RWPE2 (cell line): ENCODE measurements around the gene GMPR2.
A peak's percentile ranks its signal among the peaks of the same experiment; 100 is the strongest.

Source experiments
- ATAC-seq: fragments of 200-7000 bp; cut with Tn5 transposase; 3 replicates; pipeline ENCODE4 v1.9.1; 2021; ENCODE audit warnings: low read depth
- DNase-seq: peaks from one replicate; pipeline ENCODE4 v3.0.0-alpha.2; 2020; ENCODE audit warnings: low spot score
- H3K27ac ChIP-seq: fragments of 450-650 bp; 2 replicates; pipeline ENCODE4 v1.5.1; 2017; ENCODE audit warnings: mild to moderate bottlenecking; ENCODE audit not compliant: poor library complexity, severe bottlenecking
- H3K27me3 ChIP-seq: fragments of 250-450 bp; sonication (Bioruptor Pico); 2 replicates; pipeline ENCODE4 v1.5.1; 2021; ENCODE audit warnings: mild to moderate bottlenecking, moderate library complexity; ENCODE audit not compliant: insufficient read depth, poor library complexity, severe bottlenecking
- H3K36me3 ChIP-seq: fragments of 250-450 bp; sonication (Bioruptor Pico); 2 replicates; pipeline ENCODE4 v1.5.1; 2020; ENCODE audit warnings: low read depth, mild to moderate bottlenecking, moderate library complexity
- H3K4me1 ChIP-seq: fragments of 250-450 bp; sonication (Bioruptor Pico); 2 replicates; pipeline ENCODE4 v1.5.1; 2021; ENCODE audit warnings: mild to moderate bottlenecking, moderate library complexity; ENCODE audit not compliant: insufficient read depth, poor library complexity, severe bottlenecking
- H3K4me3 ChIP-seq: fragments of 250-450 bp; sonication (Bioruptor Pico); 2 replicates; pipeline ENCODE4 v1.5.1; 2021; ENCODE audit warnings: mild to moderate bottlenecking, moderate library complexity; ENCODE audit not compliant: severe bottlenecking
- H3K9me3 ChIP-seq: fragments of 250-450 bp; sonication (Bioruptor Pico); 2 replicates; pipeline ENCODE4 v1.5.1; 2021; ENCODE audit warnings: mild to moderate bottlenecking, moderate library complexity; ENCODE audit not compliant: severe bottlenecking
- CTCF ChIP-seq: fragments of 450-650 bp; IDR thresholded peaks from one replicate; pipeline ENCODE4 v1.5.1; 2017; ENCODE audit warnings: mild to moderate bottlenecking, moderate library complexity; ENCODE audit not compliant: poor library complexity, severe bottlenecking

The GMPR2 gene

GRCh38 chr14:24261969-24262327 is 29.2 kb downstream of the GMPR2 start:
- H3K4me3 ChIP-seq: peak overlapping the region; percentile 11
- H3K36me3 ChIP-seq: peaks cover 46% of the 10 kb centered on the region
- H3K27ac ChIP-seq: peak overlapping the region; percentile 88
- DNase-seq (no peak), ATAC-seq (no peak)
- H3K9me3 ChIP-seq: no peaks in the 10 kb centered on the region
- TF ChIP-seq CTCF: no peak
- H3K4me1 ChIP-seq: peaks cover 29% of the 10 kb centered on the region
- no peaks in the 10 kb centered on the region for H3K27me3 ChIP-seq

GRCh38 chr14:24262821-24263733 is 30.3 kb downstream of the GMPR2 start, which contains the start of gene TGM1:
TSS of gene TGM1 (minus strand) at chr14:24263177. CDS start at chr14:24262352, 825 bp downstream.
- Histone ChIP-seq H3K9me3 (no peaks in the 10 kb centered on the region), H3K27ac (peak within 1 kb of the TSS; percentile 88), H3K4me3 (peak within 1 kb of the TSS; percentile 11), H3K4me1 (peaks cover 29% of the 10 kb centered on the region), H3K27me3 (no peaks in the 10 kb centered on the region), H3K36me3 (peaks cover 36% of the 10 kb centered on the region)
- no peak for TF ChIP-seq CTCF
- DNase-seq: no peak
- ATAC-seq: no peak

- no peak for TF ChIP-seq CTCF
- DNase-seq: no peak
- peak; percentile 11 for ATAC-seq
- Histone ChIP-seq H3K27ac (peak overlapping the region; percentile 88), H3K36me3 (peaks cover 31% of the 10 kb centered on the region), H3K4me3 (no peak overlapping the region), H3K27me3 (no peaks in the 10 kb centered on the region), H3K4me1 (peaks cover 28% of the 10 kb centered on the region), H3K9me3 (no peaks in the 10 kb centered on the region)
These were observed 31.1 kb downstream of the GMPR2 start for GRCh38 chr14:24263848-24264247.

- H3K4me3 ChIP-seq: no peak overlapping the region
- peak overlapping the region; percentile 88 for H3K27ac ChIP-seq
- H3K9me3 ChIP-seq: no peaks in the 10 kb centered on the region
- TF ChIP-seq CTCF: no peak
- DNase-seq (no peak), ATAC-seq (peak; percentile 73)
- no peaks in the 10 kb centered on the region for H3K27me3 ChIP-seq
- peaks cover 23% of the 10 kb centered on the region for H3K4me1 ChIP-seq
- peaks cover 34% of the 10 kb centered on the region for H3K36me3 ChIP-seq
These were observed 31.6 kb downstream of the GMPR2 start for GRCh38 chr14:24264298-24264697.
